B cell (primary cell): ENCODE results near the gene VPS8. TPM values are rescaled to one million over a fixed set of nuclear protein-coding genes. Genes with fewer than 3 reads are reported as not detected.

Experiments used
- ATAC-seq: fragments of 200-7000 bp; cut with Tn5 transposase; one replicate; pipeline ENCODE4 v1.10.0; 2021; ENCODE audit warnings: low read depth, mild to moderate bottlenecking, moderate number of reproducible peaks, moderate library complexity
- CTCF ChIA-PET: fragments of 350-600 bp; sonication (Branson Sonifier 250); formaldehyde crosslinking; loops from one replicate; lab custom pipeline; 2021; ENCODE audit warnings: antibody characterized with exemption, inconsistent platforms; lab: Charles Lee
- POLR2A ChIA-PET: fragments of 350-600 bp; sonication (Branson Sonifier 250); formaldehyde crosslinking; loops from one replicate; lab custom pipeline; 2021; ENCODE audit warnings: antibody characterized with exemption; lab: Charles Lee
- DNase-seq: peaks from one replicate; pipeline ENCODE4 v3.0.0; 2013
- H2AFZ ChIP-seq: 2 replicates; pipeline ENCODE4 v1.6.1; 2012; ENCODE audit warnings: mild to moderate bottlenecking, low read depth, low read length; ENCODE audit not compliant: insufficient read depth, poor library complexity, severe bottlenecking
- H3K27ac ChIP-seq, 2 donors: 1 replicate in 1 of 2; 2 replicates in 1 of 2; pipeline ENCODE4 v1.5.1; 2012 to 2013; ENCODE audit warnings: low read length in 2 of 2, mild to moderate bottlenecking in 2 of 2, moderate library complexity in 1 of 2
- H3K27me3 ChIP-seq, 4 experiments: fragments of 200-600 bp in 1 of 4; sonication (generic) in 1 of 4; replicated peaks in 1 of 4; 1 replicate in 2 of 4; 2 replicates in 2 of 4; pipeline versions ENCODE4 v1.6.1 to v1.7.0; 2013 to 2016; ENCODE audit warnings: low read length in 3 of 4, mild to moderate bottlenecking in 2 of 4, mixed read lengths in 1 of 4, moderate library complexity in 1 of 4; ENCODE audit not compliant: insufficient read depth in 4 of 4, control insufficient read depth in 3 of 4; ENCODE audit errors: control extremely low read depth in 1 of 4
- H3K36me3 ChIP-seq, 2 experiments: replicated peaks in 1 of 2; 1 replicate in 1 of 2; 2 replicates in 1 of 2; pipeline versions ENCODE4 v1.6.1 to v1.7.1; 2013; ENCODE audit warnings: low read length in 1 of 2; ENCODE audit not compliant: insufficient read depth in 2 of 2, control insufficient read depth in 1 of 2; ENCODE audit errors: control extremely low read depth in 1 of 2, extremely low read depth in 1 of 2
- H3K4me1 ChIP-seq, 2 donors: fragments of 200-600 bp in 1 of 2; sonication (generic) in 1 of 2; 1 replicate in 1 of 2; 2 replicates in 1 of 2; pipeline versions ENCODE4 v1.5.1 to v1.6.1; 2013 to 2017; ENCODE audit warnings: low read length in 2 of 2; ENCODE audit not compliant: control insufficient read depth in 2 of 2, insufficient read depth in 2 of 2
- H3K4me2 ChIP-seq: replicated peaks from 2 replicates; pipeline ENCODE3; 2012; ENCODE audit warnings: mild to moderate bottlenecking, low read depth, low read length; ENCODE audit not compliant: poor library complexity, severe bottlenecking
- H3K4me3 ChIP-seq, 5 experiments: fragments of 200-600 bp in 1 of 5; sonication (generic) in 1 of 5; 1 replicate in 3 of 5; 2 replicates in 2 of 5; pipeline versions ENCODE4 v1.5.1 to v1.7.0; 2011 to 2016; ENCODE audit warnings: low read length in 4 of 5, mild to moderate bottlenecking in 4 of 5, low read depth in 2 of 5, control low read depth in 1 of 5, moderate library complexity in 1 of 5; ENCODE audit not compliant: insufficient read depth in 1 of 5; ENCODE audit errors: control extremely low read depth in 1 of 5, extremely low read depth in 1 of 5
- H3K79me2 ChIP-seq: fragments of 200-600 bp; sonication (generic); one replicate; pipeline ENCODE4 v1.6.0; 2016; ENCODE audit warnings: low read length; ENCODE audit not compliant: control insufficient read depth, insufficient read depth
- H3K9ac ChIP-seq: fragments of 200-600 bp; sonication (generic); 2 replicates; pipeline ENCODE4 v1.6.1; 2017; ENCODE audit warnings: mild to moderate bottlenecking, low read length, moderate library complexity
- H3K9me3 ChIP-seq, 3 donors: one replicate each; pipeline versions ENCODE4 v1.6.1 to v1.7.1; 2013; ENCODE audit warnings: low read length in 2 of 3; ENCODE audit not compliant: control insufficient read depth in 2 of 3, insufficient read depth in 1 of 3; ENCODE audit errors: control extremely low read depth in 1 of 3
- H4K20me1 ChIP-seq: 2 replicates; pipeline ENCODE4 v1.6.0; 2012; ENCODE audit warnings: mild to moderate bottlenecking, low read length; ENCODE audit not compliant: insufficient read depth, control insufficient read depth, poor library complexity, severe bottlenecking
- H3K27ac Mint-ChIP-seq: one replicate; pipeline ENCODE4 v1.8.0; 2021; ENCODE audit warnings: mixed read lengths
- H3K27me3 Mint-ChIP-seq: one replicate; pipeline ENCODE4 v1.8.0; 2021; ENCODE audit warnings: mixed read lengths
- H3K4me1 Mint-ChIP-seq: one replicate; pipeline ENCODE4 v1.8.0; 2021; ENCODE audit warnings: mixed read lengths
- H3K4me3 Mint-ChIP-seq: one replicate; pipeline ENCODE4 v1.8.0; 2021; ENCODE audit warnings: mixed read lengths
- H3K9me3 Mint-ChIP-seq: one replicate; pipeline ENCODE4 v1.8.0; 2022; ENCODE audit warnings: mixed read lengths; ENCODE audit not compliant: insufficient read depth
- CTCF ChIP-seq: fragments of 200-600 bp; IDR thresholded peaks from one replicate; pipeline ENCODE4 v1.8.0; 2022; ENCODE audit warnings: antibody characterized with exemption, mild to moderate bottlenecking
- EZH2 ChIP-seq: IDR thresholded peaks from 2 replicates; pipeline ENCODE4 v1.6.1; 2012; ENCODE audit warnings: borderline replicate concordance, low read depth, mild to moderate bottlenecking, moderate library complexity, low read length; ENCODE audit not compliant: insufficient read depth, poor library complexity, severe bottlenecking
- WGBS: methylation state at CpG from one replicate; pipeline ENCODE4 v1.1.5; 2013; ENCODE audit warnings: missing lambda C conversion rate; ENCODE audit not compliant: insufficient coverage; 5-methylcytosine and 5-hydroxymethylcytosine counted together
- intact Hi-C: fragments of 100-400 bp; cut with micrococcal nuclease; formaldehyde crosslinking; loops from one replicate; pipeline ENCODE4 v1.10.0; 2022
- polyA plus RNA-seq: library from polyadenylated mRNA; depleted of rRNA; stranded (reverse); fragments of >200 nt; gene quantifications from 2 replicates; pipeline ENCODE4 v1.2.3, GENCODE V29; 2012
- total RNA-seq, 2 donors: library from RNA; stranded (reverse); fragments of 120-200 nt in 1 of 2; gene quantifications; 1 replicate in 1 of 2; 2 replicates in 1 of 2; pipeline versions ENCODE4 v1.2.3 to v1.2.4, GENCODE V29; 2013 to 2022

Gene VPS8
- total and polyA plus RNA-seq, 2 donors (not counting 1 experiment from before 2014, with no cell fraction given) = 18.3 to 95.6 TPM

- no peak for DNase-seq
- Histone ChIP-seq H2AFZ (no peak overlapping the region), H3K4me3 (no peak overlapping the region), H3K27me3 (peaks cover 0 to 7% (median 0%) of the 10 kb centered on the region in 4 experiments), H4K20me1 (no peaks in the 10 kb centered on the region), H3K9ac (no peak overlapping the region), H3K79me2 (no peaks in the 10 kb centered on the region), H3K36me3 (no peaks in the 10 kb centered on the region), H3K4me1 (no peaks in the 10 kb centered on the region), H3K27ac (no peak overlapping the region), H3K9me3 (no peaks in the 10 kb centered on the region), H3K4me2 (no peak overlapping the region)
- no peak overlapping the region for H3K4me3 Mint-ChIP-seq
- H3K27me3 Mint-ChIP-seq = peaks cover 17% of the 10 kb centered on the region
- no peak for ATAC-seq
- intact Hi-C loops = no loop called here
- no peaks in the 10 kb centered on the region for H3K9me3 Mint-ChIP-seq
- CTCF ChIA-PET = no interaction called here
- no peak for TF ChIP-seq EZH2
- TF ChIP-seq CTCF = no peak
- whole genome bisulfite sequencing = 95% methylated on average over 41 of the region's 43 CpGs
- H3K27ac Mint-ChIP-seq = no peak overlapping the region
- H3K4me1 Mint-ChIP-seq = no peaks in the 10 kb centered on the region
- POLR2A ChIA-PET = interaction anchor here (0.6 kb wide), 1 partner anchor 24 kb away, joined by 4 read pairs; no protein-coding TSS in a partner anchor
Measured at GRCh38 chr3:184773283-184774186, 38.4 kb upstream of the VPS8 start.

GRCh38 chr3:184776916-184777315 is 35.0 kb upstream of the VPS8 start:
- H3K27ac ChIP-seq = no peak overlapping the region
- Mint-ChIP-seq H3K27ac (no peak overlapping the region), H3K4me3 (no peak overlapping the region), H3K27me3 (peaks cover 33% of the 10 kb centered on the region), H3K9me3 (no peaks in the 10 kb centered on the region), H3K4me1 (no peaks in the 10 kb centered on the region)
- no peaks in the 10 kb centered on the region for H4K20me1 ChIP-seq
- ATAC-seq (no peak), DNase-seq (no peak)
- H3K9me3 ChIP-seq = no peaks in the 10 kb centered on the region
- no peak for TF ChIP-seq CTCF
- no peak for TF ChIP-seq EZH2
- H3K9ac ChIP-seq = no peak overlapping the region
- 83% methylated on average over 2 of the region's 2 CpGs for WGBS
- H3K4me3 ChIP-seq = no peak overlapping the region
- intact Hi-C loops = loop anchor here (1.0 to 5.0 kb wide), 3 partner anchors 50 to 233 kb away; partner anchors contain the start of gene MAGEF1
- CTCF ChIA-PET = interaction anchor here (0.6 to 2.9 kb wide), 9 partner anchors 9 to 411 kb away, joined by 3 to 18 read pairs (median 7); no protein-coding TSS in a partner anchor
- H3K36me3 ChIP-seq = no peaks in the 10 kb centered on the region
- no peaks in the 10 kb centered on the region for H3K4me1 ChIP-seq
- no peak overlapping the region for H3K4me2 ChIP-seq
- peaks cover 0 to 15% (median 0%) of the 10 kb centered on the region in 4 experiments for H3K27me3 ChIP-seq
- H3K79me2 ChIP-seq = no peaks in the 10 kb centered on the region
- POLR2A ChIA-PET = interaction anchor here (1.4 kb wide), 1 partner anchor 216 kb away, joined by 4 read pairs; no protein-coding TSS in a partner anchor
- no peak overlapping the region for H2AFZ ChIP-seq
